ENCODE results near the gene CRABP2.

- no peak for TF ChIP-seq CTCF (IDR thresholded peaks at IDR 0.05; ENCODE audit: low read depth, low read length)
- TF ChIP-seq EZH2phosphoT487 (IDR thresholded peaks at IDR 0.05; ENCODE audit: low read depth), result no peak
Measured at GRCh38 chr1:156657741-156658319, 47.6 kb downstream of the CRABP2 start.
